Calu3 (cell line): ENCODE data around the gene TMEM132D. TPM values are rescaled to one million over a fixed set of nuclear protein-coding genes. Genes with fewer than 3 reads are reported as not detected.

Source experiments
- BruUV-seq: library from RNA; stranded (reverse); fragments of 400-500 nt; replicated peaks from 2 replicates; lab custom pipeline; 2021; lab: Mats Ljungman, UMichigan
- CTCF ChIA-PET: fragments of 300-600 bp; sonication (Branson Sonifier 250); formaldehyde crosslinking; loops from one replicate; lab custom pipeline; 2022; ENCODE audit warnings: antibody characterized with exemption; lab: Charles Lee
- DNase-seq: peaks from one replicate; pipeline ENCODE4 v3.0.0; 2022
- H3K27ac Mint-ChIP-seq: one replicate; pipeline ENCODE4 v1.8.0; 2022; ENCODE audit warnings: mixed read lengths; ENCODE audit not compliant: unreplicated experiment
- H3K27me3 Mint-ChIP-seq: one replicate; pipeline ENCODE4 v1.8.0; 2022; ENCODE audit warnings: mixed read lengths; ENCODE audit not compliant: unreplicated experiment
- H3K36me3 Mint-ChIP-seq: one replicate; pipeline ENCODE4 v1.8.0; 2022; ENCODE audit warnings: mild to moderate bottlenecking, moderate library complexity, mixed read lengths; ENCODE audit not compliant: insufficient read depth, unreplicated experiment
- H3K4me1 Mint-ChIP-seq: one replicate; pipeline ENCODE4 v1.8.0; 2022; ENCODE audit warnings: mild to moderate bottlenecking, low read depth, mixed read lengths; ENCODE audit not compliant: unreplicated experiment
- H3K4me3 Mint-ChIP-seq: one replicate; pipeline ENCODE4 v1.8.0; 2022; ENCODE audit warnings: mild to moderate bottlenecking, low read depth, moderate library complexity, mixed read lengths; ENCODE audit not compliant: unreplicated experiment
- H3K9me3 Mint-ChIP-seq: one replicate; pipeline ENCODE4 v1.8.0; 2022; ENCODE audit warnings: low read depth, mixed read lengths; ENCODE audit not compliant: unreplicated experiment
- CTCF ChIP-seq: fragments of 200-600 bp; IDR thresholded peaks from one replicate; pipeline ENCODE4 v1.8.0; 2022; ENCODE audit warnings: antibody characterized with exemption; ENCODE audit not compliant: unreplicated experiment
- intact Hi-C: fragments of 100-400 bp; cut with micrococcal nuclease; formaldehyde crosslinking; loops from one replicate; pipeline ENCODE4 v1.10.0; 2022; ENCODE audit not compliant: unreplicated experiment
- total RNA-seq: library from RNA; stranded (reverse); gene quantifications from 2 replicates; pipeline ENCODE4 v1.2.3, GENCODE V29; 2022

The TMEM132D gene
- total RNA-seq, 1 experiment from 2014 or later = not detected

GRCh38 chr12:129830796-129831195, 73.0 kb downstream of the TMEM132D start:
- H3K27ac Mint-ChIP-seq = no peak overlapping the region
- DNase-seq = no peak
- no peaks in the 10 kb centered on the region for H3K36me3 Mint-ChIP-seq
- H3K9me3 Mint-ChIP-seq = peaks cover 29% of the 10 kb centered on the region
- no peaks in the 10 kb centered on the region for H3K4me1 Mint-ChIP-seq
- H3K4me3 Mint-ChIP-seq = no peak overlapping the region
- BruUV-seq = no TSS peak
- no peaks in the 10 kb centered on the region for H3K27me3 Mint-ChIP-seq
- CTCF ChIA-PET = no interaction called here
- TF ChIP-seq CTCF = no peak
- intact Hi-C loops = no loop called here

GRCh38 chr12:129827866-129828384, 75.9 kb downstream of the TMEM132D start:
- no peak for TF ChIP-seq CTCF
- Mint-ChIP-seq H3K9me3 (peaks cover 22% of the 10 kb centered on the region), H3K27ac (no peak overlapping the region), H3K4me1 (no peaks in the 10 kb centered on the region), H3K4me3 (no peak overlapping the region), H3K36me3 (no peaks in the 10 kb centered on the region), H3K27me3 (no peaks in the 10 kb centered on the region)
- CTCF ChIA-PET = no interaction called here
- no TSS peak for BruUV-seq
- no peak for DNase-seq
- intact Hi-C loops = no loop called here

- no peaks in the 10 kb centered on the region for H3K36me3 Mint-ChIP-seq
- DNase-seq = no peak
- BruUV-seq = no TSS peak
- no peak overlapping the region for H3K27ac Mint-ChIP-seq
- CTCF ChIA-PET = no interaction called here
- H3K27me3 Mint-ChIP-seq = no peaks in the 10 kb centered on the region
- peaks cover 19% of the 10 kb centered on the region for H3K9me3 Mint-ChIP-seq
- no peaks in the 10 kb centered on the region for H3K4me1 Mint-ChIP-seq
- no peak overlapping the region for H3K4me3 Mint-ChIP-seq
- no peak for TF ChIP-seq CTCF
- intact Hi-C loops = no loop called here
Measured at GRCh38 chr12:129827102-129827865, 76.5 kb downstream of the TMEM132D start.

DNA sequence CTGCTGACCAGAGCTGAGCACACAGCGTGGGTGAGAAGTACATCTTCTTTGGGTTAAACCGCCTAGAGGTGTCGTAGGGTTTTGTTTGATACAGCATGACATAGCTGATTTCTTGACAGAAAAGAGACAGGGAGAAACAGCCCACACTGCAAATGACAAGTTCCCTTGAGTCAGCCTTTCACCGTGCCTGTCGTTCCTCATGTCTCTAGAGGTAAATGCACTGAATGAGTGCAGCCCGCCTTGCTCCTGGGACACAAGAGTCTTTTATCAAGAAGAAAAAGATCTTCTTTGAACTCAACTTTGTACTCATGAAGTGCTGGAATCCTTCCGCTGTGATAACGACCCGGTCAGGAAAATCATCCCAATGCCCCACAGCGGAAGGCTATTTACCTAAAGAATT, 77.6 kb downstream of the TMEM132D start:
- no peaks in the 10 kb centered on the region for H3K36me3 Mint-ChIP-seq
- CTCF ChIA-PET = no interaction called here
- no peak for TF ChIP-seq CTCF
- peaks cover 19% of the 10 kb centered on the region for H3K9me3 Mint-ChIP-seq
- no peak for DNase-seq
- no peaks in the 10 kb centered on the region for H3K27me3 Mint-ChIP-seq
- no peaks in the 10 kb centered on the region for H3K4me1 Mint-ChIP-seq
- H3K27ac Mint-ChIP-seq = no peak overlapping the region
- no peak overlapping the region for H3K4me3 Mint-ChIP-seq
- intact Hi-C loops = no loop called here
- no TSS peak for BruUV-seq
